Epidermal melanocyte (primary cell): ENCODE data around the gene MYRFL.
"Not testable (repeated sequence)": the region's sequence is repeated elsewhere in the genome, so short reads cannot be mapped to it uniquely, and the experiment has no call there.

ENCODE experiments used
- DNase-seq: peaks from one replicate; pipeline ENCODE4 v3.0.0; 2011; ENCODE audit warnings: low spot score; ENCODE audit not compliant: insufficient read length

MYRFL gene

DNA sequence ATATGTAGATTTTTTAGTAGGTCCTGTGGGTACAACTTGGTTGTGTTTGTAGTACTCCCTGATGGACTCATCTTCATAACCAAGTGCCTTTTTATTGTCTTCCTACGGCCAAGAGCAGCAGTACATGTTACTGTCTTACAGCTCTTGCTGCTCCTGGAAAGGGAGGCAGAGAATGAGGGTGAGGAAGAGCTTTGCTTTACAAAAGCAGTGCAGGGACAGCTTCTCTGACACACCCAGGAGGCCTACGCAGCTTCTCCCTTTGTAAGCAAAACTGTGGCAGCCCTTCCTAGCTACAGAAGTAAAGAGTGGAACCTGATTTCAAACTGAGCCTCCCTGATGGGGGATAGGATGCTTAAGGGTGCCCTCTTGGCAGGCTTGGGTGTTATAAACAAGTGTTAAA, 18.6 kb downstream of the MYRFL start:
- DNase-seq, result no peak

DNA sequence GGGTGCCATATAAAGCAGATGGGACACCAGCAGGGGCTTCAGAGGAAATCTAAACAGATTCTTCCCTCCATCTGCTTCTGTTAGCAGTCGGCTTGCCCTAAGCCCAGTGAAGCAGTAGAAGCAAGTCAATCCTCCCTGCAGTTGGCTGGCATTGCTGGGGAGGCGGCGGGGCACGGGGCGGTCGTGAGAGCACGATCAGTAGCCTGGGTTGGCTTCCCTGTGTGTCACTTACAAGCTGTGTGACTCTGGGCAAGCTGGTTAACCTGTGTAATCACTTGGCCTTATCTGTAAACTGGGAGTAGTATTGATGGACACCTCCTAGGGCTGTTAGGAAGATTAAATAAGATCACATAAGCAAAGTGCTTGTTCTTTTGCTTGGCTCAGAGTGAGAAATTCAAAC, 19.4 kb downstream of the MYRFL start:
- no peak for DNase-seq

DNA sequence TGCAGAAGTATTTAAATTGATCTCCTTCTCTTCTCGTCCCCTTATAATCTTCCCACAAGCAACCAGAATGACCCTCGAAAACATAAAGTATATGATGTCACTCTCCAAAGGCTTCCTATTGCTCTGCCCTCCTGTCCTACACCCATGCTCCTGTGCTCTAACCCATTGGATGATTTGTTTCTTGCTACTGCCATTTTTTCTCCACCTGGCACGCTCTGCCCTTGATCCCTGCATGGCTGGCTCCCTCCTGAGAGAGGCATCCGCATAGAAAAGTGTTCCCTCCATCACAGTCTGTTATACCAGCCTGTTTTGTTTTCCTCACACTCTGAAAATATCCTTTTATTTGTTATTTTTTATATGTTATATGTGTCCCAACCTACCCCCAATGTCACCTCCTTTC, 19.8 kb downstream of the MYRFL start:
- no peak for DNase-seq

DNA sequence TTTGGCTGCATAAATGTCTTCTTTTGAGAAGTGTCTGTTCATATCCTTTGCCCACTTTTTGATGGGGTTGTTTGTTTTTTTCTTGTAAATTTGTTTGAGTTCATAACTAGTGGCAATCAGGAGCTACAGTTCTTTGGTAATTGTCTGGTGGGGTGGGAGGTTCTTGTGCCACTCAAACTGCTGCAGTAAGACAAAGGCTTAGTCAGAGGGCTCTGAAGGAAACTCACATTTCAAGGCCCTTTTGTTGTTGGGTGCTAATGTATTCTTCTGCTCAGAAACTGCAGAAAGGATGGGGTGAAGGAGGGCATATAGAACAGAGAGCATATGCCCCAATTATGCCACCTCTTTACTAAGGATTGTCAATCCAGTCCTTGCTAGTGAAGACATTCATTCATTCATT, 21.9 kb downstream of the MYRFL start:
- DNase-seq, result no peak

DNA sequence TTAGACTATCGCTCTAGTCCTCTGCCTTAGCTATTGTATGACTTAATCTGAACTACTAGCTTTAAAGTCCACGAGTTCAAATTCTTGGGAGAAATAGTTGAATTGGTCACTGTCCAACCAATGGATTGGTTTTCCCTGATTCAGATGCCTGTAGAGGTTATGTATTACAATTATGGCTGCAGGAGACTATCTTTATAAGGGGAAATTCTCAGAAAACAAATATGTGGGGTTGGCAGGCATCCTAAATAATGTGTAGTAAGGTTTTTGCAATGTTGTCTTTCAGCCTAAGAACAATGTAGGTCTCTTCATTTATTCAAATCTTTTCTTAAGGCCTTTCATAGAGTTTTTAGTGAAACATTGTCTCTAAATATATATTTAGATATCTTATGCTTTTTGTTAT, 26.9 kb downstream of the MYRFL start:
- no peak for DNase-seq

DNA sequence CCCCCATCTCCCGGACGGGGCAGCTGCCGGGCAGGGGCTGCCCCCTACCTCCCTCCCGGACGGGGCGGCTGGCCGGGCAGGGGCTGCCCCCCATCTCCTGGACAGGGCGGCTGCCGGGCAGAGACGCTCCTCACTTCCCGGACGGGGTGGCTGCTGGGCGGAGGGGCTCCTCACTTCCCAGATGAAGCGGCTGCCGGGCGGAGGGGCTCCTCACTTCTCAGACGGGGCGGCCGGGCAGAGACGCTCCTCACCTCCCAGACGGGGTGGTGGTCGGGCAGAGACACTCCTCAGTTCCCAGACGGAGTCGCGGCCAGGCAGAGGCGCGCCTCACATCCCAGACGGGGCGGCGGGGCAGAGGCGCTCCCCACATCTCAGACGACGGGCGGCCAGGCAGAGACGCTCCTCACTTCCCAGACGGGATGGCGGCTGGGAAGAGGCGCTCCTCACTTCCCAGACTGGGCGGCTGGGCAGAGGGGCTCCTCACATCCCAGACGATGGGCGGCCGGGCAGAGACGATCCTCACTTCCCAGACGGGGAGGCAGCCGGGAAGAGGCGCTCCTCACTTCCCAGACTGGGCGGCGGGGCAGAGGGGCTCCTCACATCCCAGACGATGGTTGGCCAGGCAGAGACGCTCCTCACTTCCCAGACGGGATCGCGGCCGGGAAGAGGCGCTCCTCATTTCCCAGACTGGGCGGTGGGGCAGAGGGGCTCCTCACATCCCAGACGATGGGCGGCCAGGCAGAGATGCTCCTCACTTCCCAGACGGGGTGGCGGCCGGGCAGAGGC, 28.3 kb downstream of the MYRFL start:
- DNase-seq, result not testable (repeated sequence)

DNA sequence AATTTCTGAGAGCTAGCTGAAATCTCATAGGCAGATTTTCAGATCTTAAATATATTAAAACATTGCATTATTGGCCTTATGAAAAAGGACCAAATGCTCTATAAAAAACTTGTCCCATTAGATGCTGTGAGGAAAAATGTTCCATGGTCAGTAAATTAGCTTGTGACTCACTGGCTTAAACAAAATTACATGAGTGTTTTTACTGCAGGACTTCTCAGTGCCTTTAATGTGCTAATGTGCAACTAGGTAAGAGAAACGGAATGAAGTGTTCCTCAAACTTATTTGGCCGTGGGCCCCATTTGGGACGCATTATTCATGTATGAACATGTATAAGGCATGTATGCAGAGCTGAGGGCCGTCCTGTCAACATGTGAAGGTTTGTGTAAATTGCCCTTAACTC, 41.7 kb downstream of the MYRFL start:
- DNase-seq, result no peak

DNA sequence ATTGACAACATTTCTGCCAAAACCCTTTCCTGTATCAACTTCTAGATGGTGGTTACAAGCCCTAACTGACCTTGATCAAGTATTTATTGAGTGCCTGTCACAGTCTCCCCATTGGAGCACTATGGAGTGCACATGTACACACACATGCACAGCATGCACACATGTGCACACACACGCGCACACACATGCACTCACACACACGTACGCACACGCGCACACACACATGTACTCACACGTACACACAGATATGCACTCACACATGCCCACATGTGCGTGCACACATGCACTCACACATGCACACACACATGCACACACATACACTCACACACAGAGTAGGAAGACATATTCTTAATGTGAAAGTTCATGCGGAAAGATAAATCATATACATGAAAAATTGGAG, 43.7 kb downstream of the MYRFL start:
- no peak for DNase-seq

DNA sequence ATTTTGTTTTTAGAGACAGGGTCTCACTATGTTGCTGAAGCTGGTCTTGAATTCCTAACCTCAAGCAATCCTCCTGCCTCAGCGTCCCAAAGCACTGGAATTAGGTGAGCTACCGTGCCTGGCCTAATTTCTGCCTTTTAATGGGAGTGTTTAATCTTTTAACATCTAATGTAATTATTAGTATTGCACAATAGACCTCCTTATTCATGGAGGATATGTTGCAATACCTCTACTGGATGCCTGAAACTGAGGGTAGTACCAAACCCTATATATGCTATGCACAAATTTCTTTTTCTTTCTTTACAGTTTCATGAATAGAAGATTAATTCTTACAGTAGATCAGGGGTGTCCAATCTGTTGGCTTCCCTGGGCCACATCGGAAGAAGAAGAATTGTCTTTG, 47.8 kb downstream of the MYRFL start:
- DNase-seq, result no peak

DNA sequence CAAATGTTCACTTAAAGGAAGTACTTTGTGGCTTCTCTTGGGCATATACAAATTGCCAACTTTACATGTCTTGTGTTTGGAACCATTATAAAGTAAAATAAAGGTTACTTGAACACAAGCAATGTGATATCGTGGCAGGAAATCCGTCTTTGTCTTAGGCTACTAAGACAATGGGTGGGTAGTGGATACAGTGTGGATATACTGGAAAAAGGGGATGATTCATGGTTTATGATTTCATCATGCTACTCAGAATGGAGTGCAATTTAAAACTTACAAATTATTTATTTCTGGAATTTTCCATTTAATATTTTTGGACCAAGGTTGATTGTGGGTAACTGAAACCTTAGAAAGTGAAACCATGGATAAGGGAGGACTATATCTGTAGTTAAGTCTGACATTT, 48.4 kb downstream of the MYRFL start:
- no peak for DNase-seq

DNA sequence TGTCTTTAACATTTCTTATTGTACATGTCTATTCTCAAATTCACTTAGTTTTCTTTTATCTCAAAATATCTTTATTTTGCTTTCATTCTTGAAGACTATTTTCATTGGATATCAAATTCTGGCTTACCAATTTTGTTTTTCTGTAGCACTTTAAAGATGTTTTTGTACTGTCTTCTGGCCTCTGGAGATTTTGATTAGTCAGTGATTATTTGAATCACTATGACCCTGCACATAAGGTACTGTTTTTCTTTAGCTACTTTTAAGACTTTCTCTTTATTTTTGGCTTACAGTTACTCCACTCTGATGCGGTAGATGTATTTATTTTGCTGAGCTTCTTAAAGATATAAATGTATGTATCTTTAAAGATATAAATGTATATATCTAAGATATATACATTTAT, 49.6 kb downstream of the MYRFL start:
- DNase-seq, result no peak

DNA sequence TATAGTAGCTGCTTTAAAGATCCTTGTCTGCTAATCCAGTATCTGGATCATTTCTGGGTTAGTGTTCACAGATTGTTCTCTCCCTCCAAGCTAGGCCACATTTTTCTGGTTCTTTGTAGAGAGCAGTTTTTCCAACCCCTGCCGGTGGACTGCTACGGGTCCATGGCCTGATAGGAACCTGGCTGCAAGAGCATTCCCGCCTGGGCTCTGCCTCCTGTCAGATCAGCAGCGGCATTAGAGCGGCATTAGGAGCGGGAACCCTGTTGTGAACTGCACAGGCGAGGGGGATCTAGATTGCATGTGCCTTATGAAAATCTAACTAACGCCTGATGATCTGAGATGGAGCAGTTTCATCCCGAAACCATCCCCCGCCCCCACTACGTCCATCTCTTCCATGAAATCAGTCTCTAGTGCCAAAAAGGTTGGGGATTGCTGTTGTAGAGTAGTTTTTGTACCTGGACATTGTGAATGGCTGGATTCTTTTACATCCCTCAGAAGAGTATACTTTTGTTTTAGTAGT, 50.4 kb downstream of the MYRFL start:
- no peak for DNase-seq

DNA sequence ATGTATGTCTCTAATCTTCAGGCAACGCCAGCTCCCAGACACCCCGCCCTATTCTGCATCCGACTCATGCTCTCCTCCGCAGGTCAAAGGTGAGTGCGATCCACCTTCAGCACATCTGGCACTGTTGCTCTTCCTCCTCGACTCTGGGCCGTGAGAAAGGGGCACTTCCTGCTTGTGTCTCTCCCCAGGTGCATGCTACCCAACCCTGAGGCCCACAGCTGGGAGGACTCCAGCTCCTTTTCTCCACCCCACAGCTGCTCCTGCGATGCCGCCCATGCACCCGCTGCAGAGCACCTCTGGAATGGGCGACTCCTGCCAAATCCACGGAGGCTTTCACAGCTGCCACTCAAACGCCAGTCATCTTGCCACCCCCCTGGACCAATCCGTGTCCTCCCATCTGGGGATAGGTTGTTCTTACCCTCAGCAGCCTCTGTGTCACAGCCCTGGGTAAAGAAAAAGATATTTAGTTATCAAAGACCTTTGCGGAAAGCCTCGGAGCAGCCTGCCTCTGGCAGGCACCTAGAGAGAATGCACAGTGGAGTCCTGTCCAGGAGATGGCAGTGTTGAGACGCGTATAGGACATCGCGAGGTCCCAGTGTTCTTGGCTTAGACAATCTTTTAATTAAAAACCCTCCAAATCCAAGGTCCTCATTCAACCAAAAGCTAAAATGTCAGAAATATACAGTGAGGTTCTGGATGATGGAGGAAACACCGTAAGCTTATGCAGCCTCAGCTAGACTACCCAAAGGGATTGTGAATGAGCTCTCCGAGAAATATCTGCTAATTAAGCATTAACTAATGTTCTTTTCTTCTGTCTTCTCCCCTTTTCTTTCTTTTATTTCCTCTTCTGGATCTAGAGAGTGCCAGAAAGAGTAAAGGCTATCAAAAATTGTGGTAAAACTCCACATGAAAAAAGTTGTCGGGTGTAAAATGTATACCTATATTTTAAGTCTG, 54.3 kb downstream of the MYRFL start:
- DNase-seq, result peak; percentile 71

DNA sequence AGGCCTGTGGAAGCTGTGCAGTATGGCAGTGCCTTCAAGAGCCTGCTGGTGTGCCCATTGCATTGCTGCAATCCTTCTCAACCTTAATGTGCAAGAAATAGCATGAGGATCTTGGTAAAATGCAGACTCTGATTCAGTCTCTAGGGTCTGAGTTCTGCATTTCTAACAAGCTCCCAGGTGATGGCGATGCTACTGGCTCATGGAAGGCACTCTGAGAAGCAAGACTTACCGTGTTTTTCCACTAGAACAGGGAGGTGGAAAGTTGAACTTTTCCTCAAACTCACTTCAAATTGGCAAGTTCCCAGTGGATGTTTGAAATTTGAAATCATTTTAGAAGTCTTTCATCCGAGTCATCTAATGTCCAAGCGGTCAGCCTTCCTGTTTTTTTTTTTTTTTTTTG, 55.5 kb downstream of the MYRFL start:
- no peak for DNase-seq

DNA sequence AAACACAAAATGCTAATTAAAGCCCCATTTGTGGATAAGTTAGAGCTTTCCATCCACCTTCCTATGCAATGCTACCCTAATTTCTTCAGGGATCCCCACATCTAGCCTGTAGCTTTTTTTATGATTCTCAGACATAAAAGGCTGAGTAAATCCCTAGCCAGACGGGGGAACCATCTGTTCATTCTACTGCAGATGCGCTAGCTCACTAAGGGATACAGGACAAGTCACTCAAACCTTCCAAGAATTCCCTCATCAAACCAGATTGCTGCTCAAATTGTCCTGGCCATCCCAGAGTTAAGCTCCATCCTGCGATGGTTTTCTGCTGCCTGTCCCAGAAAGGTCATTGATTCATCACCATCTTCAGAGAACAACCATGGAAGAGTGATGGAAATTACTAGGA, 56.7 kb downstream of the MYRFL start:
- DNase-seq, result no peak

DNA sequence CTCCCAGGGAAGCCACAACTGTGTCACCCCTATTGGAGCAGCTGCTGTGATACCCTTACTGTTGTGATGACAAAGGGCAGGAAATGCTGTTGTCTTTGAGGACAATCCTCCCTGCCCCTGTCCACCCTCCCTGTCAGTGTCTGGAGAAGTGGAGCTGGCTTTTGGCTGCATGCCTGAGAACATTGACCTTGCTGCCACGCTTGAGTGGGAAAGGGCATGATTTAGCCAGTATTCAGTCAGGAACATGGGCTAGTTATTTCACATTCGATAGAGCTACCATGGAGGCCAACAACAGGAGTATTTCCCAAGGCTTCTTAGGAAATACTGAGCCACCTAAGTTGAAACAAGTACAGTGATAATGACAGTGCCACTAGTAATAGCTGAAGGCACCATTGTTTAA, 59.4 kb downstream of the MYRFL start:
- no peak for DNase-seq

DNA sequence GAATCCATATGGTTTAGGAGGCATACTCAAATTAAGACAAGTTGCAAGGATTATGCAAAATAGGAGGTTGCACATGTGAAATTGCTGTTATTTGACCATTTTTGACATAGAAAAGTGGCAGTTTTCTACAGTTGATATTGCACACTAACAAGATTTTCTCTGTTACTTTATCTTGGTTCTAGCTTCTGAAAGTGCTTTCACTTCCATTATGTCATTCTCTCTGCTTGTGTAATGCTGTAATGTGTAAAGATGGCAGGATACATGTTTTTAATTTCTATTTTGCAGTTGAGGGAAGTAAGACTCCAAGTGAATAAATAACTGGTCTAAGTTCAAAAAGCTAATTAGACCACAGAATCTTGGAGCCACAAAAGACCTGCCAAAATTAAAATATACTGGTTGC, 60.6 kb downstream of the MYRFL start:
- no peak for DNase-seq

DNA sequence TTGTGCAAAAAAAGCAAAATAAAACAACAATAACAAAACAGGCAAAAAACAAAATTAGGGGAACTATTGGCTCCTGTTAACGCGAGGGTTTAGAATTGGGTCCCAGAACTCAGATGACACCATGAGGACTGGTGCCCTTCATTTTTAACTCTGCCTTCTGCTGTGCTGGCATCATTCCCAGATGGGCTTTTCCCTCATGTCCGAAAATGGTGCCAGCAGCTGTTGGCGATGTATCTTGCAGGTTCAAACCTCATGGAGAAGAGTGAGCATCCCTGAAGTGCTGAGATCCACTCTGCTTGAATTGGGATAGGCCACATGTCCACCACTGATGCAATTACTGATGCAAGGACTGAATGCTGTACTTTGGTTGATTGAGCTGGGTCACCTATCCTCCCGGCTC, 61.1 kb downstream of the MYRFL start:
- no peak for DNase-seq

DNA sequence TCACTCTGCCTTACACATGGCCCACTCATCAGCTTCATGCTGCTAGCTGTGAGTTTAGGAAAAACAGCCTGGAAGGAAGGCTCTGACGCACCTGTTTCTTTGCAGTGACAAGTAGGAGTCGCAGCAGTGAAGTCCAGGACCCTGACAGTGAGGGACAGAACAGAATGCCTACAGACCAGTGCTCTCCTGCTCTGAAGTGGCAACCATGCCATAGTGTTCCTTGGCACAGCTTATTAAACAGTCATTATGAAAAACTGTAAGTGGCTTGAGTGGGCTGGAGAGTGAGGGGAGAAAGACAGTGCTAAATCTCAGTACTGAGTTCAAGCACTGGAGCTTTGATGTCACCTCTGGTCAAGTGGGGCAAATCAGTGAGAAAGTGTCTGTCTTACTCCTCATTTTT, 61.7 kb downstream of the MYRFL start:
- DNase-seq, result no peak

DNA sequence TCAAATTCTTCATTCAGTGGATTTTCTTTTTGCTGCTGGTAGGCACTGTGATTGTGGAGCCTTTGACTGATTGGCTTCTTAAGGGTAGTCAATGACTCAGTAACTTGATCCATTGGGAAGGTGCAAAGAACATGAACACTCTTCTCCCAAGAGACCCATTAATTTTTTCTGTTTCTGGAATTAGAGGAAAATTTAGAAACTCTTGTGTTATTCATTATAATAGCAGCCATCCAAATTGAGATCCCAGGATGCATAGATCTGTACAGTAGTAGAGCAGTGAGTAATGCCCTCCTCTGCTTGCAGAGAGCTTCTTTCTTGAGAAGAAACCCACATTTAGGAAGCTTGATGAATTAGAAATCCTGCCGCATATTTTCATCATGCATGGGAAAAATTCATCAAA, 63.9 kb downstream of the MYRFL start:
- DNase-seq, result no peak

DNA sequence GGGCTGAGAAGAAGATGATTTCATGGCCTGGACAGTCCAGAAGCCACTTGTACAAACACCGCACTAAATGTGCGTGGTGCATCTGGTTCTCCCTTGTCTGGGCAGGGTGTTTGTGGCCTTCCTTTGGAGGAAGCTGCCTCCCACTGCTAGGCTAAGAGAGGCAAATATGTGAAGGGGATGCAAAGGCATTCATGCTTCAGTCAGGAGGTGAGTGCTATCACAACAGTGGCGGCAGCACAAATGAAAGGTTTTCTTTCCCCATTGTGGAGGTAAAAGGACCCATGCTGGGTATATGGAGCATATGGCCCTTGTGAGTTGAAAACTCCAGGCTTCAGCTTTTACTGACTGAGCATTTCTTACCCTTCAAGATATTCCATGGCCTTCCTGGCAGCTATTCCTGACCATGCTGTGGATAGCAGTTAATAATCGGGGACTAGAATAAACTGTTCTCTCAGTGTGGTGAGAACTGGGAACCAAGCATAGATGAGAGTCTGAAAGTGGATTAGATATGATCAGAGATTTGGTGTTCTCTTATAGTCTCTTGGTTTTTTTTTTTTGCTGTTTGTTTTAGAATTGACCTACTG, 69.9 kb downstream of the MYRFL start:
- no peak for DNase-seq
